CD4-positive, CD25-positive, alpha-beta regulatory T cell (primary cell): ENCODE measurements around the gene PPDPF. TPM values are rescaled to one million over a fixed set of nuclear protein-coding genes. Genes with fewer than 3 reads are reported as not detected.
A peak's percentile ranks its signal among the peaks of the same experiment; 100 is the strongest.

ENCODE experiments used
- ATAC-seq, 2 donors: fragments of 150-1000 bp; cut with Tn5 transposase; one replicate each; pipeline ENCODE4 v1.10.0; 2021; ENCODE audit warnings: low read depth in 2 of 2, moderate number of reproducible peaks in 2 of 2, moderate library complexity in 1 of 2
- DNase-seq, 3 donors: peaks; one replicate each; pipeline versions ENCODE4 v3.0.0 to v3.0.0-alpha.2; 2012 to 2022; ENCODE audit warnings: mixed read lengths in 1 of 3
- H3K27ac ChIP-seq: one replicate; pipeline ENCODE4 v1.7.0; 2013; ENCODE audit warnings: mild to moderate bottlenecking, low read length; ENCODE audit not compliant: insufficient read depth, poor library complexity, severe bottlenecking
- H3K27me3 ChIP-seq: one replicate; pipeline ENCODE4 v1.7.0; 2013; ENCODE audit warnings: low read length; ENCODE audit not compliant: control insufficient read depth, insufficient read depth
- H3K36me3 ChIP-seq: one replicate; pipeline ENCODE4 v1.7.0; 2013; ENCODE audit warnings: mild to moderate bottlenecking, low read length, moderate library complexity; ENCODE audit not compliant: control insufficient read depth, insufficient read depth
- H3K4me1 ChIP-seq: 2 replicates; pipeline ENCODE4 v1.7.0; 2013; ENCODE audit warnings: mild to moderate bottlenecking, low read length; ENCODE audit not compliant: insufficient read depth, control insufficient read depth, poor library complexity, severe bottlenecking
- H3K4me3 ChIP-seq: one replicate; pipeline ENCODE4 v1.7.0; 2013; ENCODE audit warnings: low read depth, mild to moderate bottlenecking, low read length, moderate library complexity
- H3K9me3 ChIP-seq, 2 experiments: 1 replicate in 1 of 2; 2 replicates in 1 of 2; pipeline ENCODE4 v1.7.0; 2013; ENCODE audit warnings: low read length in 2 of 2, mild to moderate bottlenecking in 1 of 2, moderate library complexity in 1 of 2; ENCODE audit not compliant: control insufficient read depth in 2 of 2
- H3K27ac Mint-ChIP-seq, 3 donors: one replicate each; pipeline ENCODE4 v1.8.0; 2020 to 2022; ENCODE audit warnings: mild to moderate bottlenecking in 3 of 3, mixed read lengths in 3 of 3, moderate library complexity in 2 of 3
- H3K27me3 Mint-ChIP-seq: one replicate; pipeline ENCODE4 v1.8.0; 2022; ENCODE audit warnings: mild to moderate bottlenecking, mixed read lengths
- H3K36me3 Mint-ChIP-seq: one replicate; pipeline ENCODE4 v1.8.0; 2020; ENCODE audit warnings: mixed read lengths
- H3K4me1 Mint-ChIP-seq, 4 donors: one replicate each; pipeline ENCODE4 v1.8.0; 2020 to 2022; ENCODE audit warnings: mixed read lengths in 4 of 4, mild to moderate bottlenecking in 1 of 4
- H3K4me3 Mint-ChIP-seq, 4 donors: one replicate each; pipeline ENCODE4 v1.8.0; 2020 to 2022; ENCODE audit warnings: mild to moderate bottlenecking in 4 of 4, mixed read lengths in 4 of 4, moderate library complexity in 3 of 4
- H3K9me3 Mint-ChIP-seq, 7 donors: one replicate each; pipeline ENCODE4 v1.8.0; 2020 to 2022; ENCODE audit warnings: mixed read lengths in 7 of 7, mild to moderate bottlenecking in 3 of 7, moderate library complexity in 2 of 7
- polyA plus RNA-seq, 4 donors: library from polyadenylated mRNA; unstranded; fragments of 300-500 nt; fragmentation: Illumina TruSeq; gene quantifications; one replicate each; pipeline ENCODE4 v1.2.3, GENCODE V29; 2021
- total RNA-seq: library from RNA; stranded (reverse); gene quantifications from one replicate; pipeline ENCODE4 v1.2.3, GENCODE V29; 2022

Gene PPDPF
- total and polyA plus RNA-seq, 5 donors from 2014 or later = 75.8 to 155 (median 93.3) TPM

DNA sequence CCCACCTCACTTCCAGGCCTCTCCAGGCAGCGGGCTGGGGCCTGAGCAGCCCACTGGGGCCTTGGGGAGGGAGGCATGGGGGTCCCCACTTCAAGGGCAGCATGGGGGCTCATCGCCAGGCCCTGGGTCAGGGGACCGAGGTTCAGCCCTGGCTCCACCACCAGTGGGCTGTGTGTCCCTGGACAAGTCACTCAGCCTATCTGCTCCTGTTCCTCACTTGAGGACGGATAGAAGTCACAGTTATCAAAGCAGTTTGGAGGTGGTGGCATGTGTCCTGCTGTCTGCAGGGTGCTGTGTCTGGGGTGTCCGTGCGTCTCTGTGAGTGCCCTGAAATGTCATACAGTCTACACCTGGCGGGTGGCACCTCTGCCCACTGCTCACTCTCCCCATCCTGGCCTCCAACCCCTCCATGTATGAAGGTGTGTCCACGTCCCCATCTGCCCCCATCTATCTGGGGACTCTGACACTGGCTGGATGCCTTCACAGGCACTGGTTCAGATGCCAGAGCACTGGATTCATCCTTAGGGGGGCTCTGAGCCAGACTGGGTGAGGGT, 25.3 kb upstream of the PPDPF start:
- H3K27ac ChIP-seq = no peak overlapping the region
- peaks cover 5% of the 10 kb centered on the region for H3K27me3 Mint-ChIP-seq
- H3K9me3 Mint-ChIP-seq = peaks cover 0 to 2% (median 0%) of the 10 kb centered on the region in 7 donors
- H3K27me3 ChIP-seq = no peaks in the 10 kb centered on the region
- peaks cover 0 to 8% (median 1%) of the 10 kb centered on the region in 4 donors for H3K4me1 Mint-ChIP-seq
- no peak overlapping the region for H3K4me3 ChIP-seq
- no peak for DNase-seq
- H3K4me1 ChIP-seq = peaks cover 22% of the 10 kb centered on the region
- H3K36me3 ChIP-seq = no peaks in the 10 kb centered on the region
- no peak for ATAC-seq
- no peak overlapping the region for H3K4me3 Mint-ChIP-seq
- H3K9me3 ChIP-seq = no peaks in the 10 kb centered on the region
- H3K27ac Mint-ChIP-seq = no peak overlapping the region
- H3K36me3 Mint-ChIP-seq = no peaks in the 10 kb centered on the region

DNA sequence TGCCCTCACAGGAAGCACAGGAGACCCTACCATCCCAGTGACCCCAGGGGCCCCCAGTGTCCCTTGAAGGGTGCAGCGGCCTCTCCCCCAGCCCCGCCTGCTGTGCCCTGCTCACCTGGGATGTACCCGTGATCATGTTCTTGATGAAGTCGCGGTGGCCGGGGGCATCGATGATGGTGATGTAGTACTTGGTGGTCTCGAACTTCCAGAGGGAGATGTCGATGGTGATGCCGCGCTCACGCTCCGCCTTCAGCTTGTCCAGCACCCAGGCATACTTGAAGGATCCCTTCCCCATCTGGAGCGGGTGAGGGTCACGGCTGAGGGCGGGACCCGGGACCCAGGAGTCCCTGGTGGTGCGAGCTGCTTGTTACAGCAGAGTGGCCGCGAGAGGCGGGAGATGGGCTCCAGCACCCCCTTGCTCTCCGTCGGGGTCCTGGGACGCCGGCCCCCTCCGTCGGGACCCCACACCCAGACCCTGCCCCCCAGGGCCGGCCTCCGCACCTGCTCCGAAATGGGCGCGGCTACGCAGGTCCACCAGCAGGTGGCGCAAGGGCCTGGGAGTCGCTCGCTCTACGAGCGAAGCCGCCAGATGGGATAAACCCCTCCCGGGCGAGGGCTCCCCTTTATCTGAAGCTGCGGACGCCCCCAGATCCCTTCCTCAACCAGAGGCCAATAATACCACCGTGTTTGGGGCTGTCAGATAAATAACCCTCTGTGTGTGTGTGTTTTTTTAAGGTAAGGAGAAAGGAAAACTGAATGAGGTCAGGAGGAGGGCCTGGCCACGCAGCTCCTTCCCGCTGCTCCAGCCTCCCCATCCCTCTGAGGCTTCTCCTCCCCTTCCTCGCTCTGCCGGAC, 24.6 kb upstream of the PPDPF start:
- Histone ChIP-seq H3K9me3 (no peaks in the 10 kb centered on the region), H3K36me3 (no peaks in the 10 kb centered on the region), H3K27ac (no peak overlapping the region), H3K4me1 (peaks cover 22% of the 10 kb centered on the region), H3K27me3 (no peaks in the 10 kb centered on the region), H3K4me3 (no peak overlapping the region)
- peak; percentile 50 to 55 for ATAC-seq
- Mint-ChIP-seq H3K9me3 (peaks cover 0 to 2% (median 0%) of the 10 kb centered on the region in 7 donors), H3K27ac (no peak overlapping the region), H3K4me3 (peak overlapping the region; percentile 43 to 72 (median 64)), H3K4me1 (peaks cover 0 to 8% (median 1%) of the 10 kb centered on the region in 4 donors), H3K36me3 (no peaks in the 10 kb centered on the region), H3K27me3 (peaks cover 5% of the 10 kb centered on the region)
- peak; percentile 61 to 68 (median 68) for DNase-seq

DNA sequence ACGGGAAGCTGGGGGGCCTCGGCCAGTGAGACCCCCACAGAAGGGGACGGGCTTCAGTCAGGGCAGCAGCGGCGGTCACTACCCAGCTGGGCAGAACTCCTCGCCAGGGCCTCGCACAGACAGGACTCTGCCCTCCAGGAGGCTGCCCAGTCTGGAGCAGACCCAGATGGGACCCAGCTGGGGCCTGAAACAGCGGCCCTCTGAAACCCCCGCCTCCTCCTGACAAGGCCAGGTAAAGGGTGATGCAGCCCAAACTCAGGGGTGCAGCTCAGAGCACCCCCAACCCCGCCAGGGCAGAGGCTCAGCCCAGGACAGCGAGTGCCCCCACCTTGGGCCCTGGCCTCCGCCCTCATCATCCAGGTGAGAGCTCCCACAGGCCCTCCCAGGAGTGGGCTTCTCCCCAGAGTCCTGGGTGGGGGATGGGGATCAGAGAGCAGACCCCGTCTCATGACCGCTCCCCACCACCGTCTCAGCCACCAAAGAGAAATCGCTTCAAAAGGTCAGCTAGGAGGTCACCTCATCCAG, 23.9 kb upstream of the PPDPF start:
- no peak overlapping the region for H3K27ac ChIP-seq
- H3K36me3 ChIP-seq = no peaks in the 10 kb centered on the region
- no peaks in the 10 kb centered on the region for H3K27me3 ChIP-seq
- H3K4me1 ChIP-seq = peaks cover 22% of the 10 kb centered on the region
- no peaks in the 10 kb centered on the region for H3K9me3 ChIP-seq
- Mint-ChIP-seq H3K36me3 (no peaks in the 10 kb centered on the region), H3K4me1 (peaks cover 0 to 9% (median 1%) of the 10 kb centered on the region in 4 donors), H3K4me3 (peak overlapping the region in 3 of 4 donors; percentile 43 to 72 (median 61)), H3K27me3 (peaks cover 5% of the 10 kb centered on the region), H3K27ac (peak overlapping the region in 1 of 3 donors; percentile 59), H3K9me3 (peaks cover 0 to 2% (median 0%) of the 10 kb centered on the region in 7 donors)
- no peak for ATAC-seq
- no peak for DNase-seq
- H3K4me3 ChIP-seq = no peak overlapping the region

DNA sequence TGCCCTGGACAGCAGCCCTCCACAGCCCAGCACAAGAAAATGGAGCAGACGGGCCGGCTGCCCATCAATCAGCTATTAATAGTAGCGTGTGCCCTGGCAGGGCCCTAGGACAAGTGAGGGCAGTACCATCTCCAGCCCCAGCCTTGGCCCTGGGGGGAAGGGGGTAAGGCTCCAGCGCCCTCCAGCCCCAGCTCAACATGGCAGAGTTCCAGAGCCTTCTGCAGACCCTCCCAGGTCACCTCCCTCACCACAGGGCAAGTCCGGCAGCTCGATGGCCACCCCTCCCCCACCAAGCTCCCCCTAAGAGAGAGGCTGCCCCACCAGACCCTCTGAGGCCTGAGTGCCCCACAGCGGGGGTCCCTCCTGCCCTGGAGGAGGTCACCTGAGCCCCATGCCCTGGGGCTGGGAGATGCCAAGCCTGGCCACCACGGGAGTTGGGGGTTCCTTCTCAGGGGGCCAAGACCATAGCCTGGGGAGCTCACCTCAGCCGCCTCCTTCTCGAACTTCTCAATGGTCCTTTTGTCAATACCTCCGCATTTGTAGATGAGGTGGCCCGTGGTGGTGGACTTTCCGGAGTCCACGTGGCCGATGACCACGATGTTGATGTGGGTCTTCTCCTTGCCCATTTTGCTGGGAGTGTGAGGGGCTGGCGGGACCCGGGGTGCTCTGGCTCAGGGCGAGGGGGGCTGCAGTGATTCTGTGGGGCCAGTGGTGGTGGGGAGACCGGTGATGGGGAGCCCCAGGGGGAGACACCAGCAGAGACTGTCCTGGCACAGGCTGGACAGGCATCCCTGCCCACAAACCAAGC, 23.2 kb upstream of the PPDPF start:
- Mint-ChIP-seq H3K27ac (peak overlapping the region in 1 of 3 donors; percentile 59), H3K4me3 (peak overlapping the region in 1 of 4 donors; percentile 56), H3K4me1 (peaks cover 0 to 9% (median 1%) of the 10 kb centered on the region in 4 donors), H3K27me3 (peaks cover 5% of the 10 kb centered on the region), H3K9me3 (no peaks in the 10 kb centered on the region), H3K36me3 (no peaks in the 10 kb centered on the region)
- H3K27me3 ChIP-seq = no peaks in the 10 kb centered on the region
- H3K9me3 ChIP-seq = no peaks in the 10 kb centered on the region
- no peak for DNase-seq
- H3K4me1 ChIP-seq = peaks cover 22% of the 10 kb centered on the region
- no peak overlapping the region for H3K4me3 ChIP-seq
- ATAC-seq = no peak
- no peaks in the 10 kb centered on the region for H3K36me3 ChIP-seq
- H3K27ac ChIP-seq = no peak overlapping the region

DNA sequence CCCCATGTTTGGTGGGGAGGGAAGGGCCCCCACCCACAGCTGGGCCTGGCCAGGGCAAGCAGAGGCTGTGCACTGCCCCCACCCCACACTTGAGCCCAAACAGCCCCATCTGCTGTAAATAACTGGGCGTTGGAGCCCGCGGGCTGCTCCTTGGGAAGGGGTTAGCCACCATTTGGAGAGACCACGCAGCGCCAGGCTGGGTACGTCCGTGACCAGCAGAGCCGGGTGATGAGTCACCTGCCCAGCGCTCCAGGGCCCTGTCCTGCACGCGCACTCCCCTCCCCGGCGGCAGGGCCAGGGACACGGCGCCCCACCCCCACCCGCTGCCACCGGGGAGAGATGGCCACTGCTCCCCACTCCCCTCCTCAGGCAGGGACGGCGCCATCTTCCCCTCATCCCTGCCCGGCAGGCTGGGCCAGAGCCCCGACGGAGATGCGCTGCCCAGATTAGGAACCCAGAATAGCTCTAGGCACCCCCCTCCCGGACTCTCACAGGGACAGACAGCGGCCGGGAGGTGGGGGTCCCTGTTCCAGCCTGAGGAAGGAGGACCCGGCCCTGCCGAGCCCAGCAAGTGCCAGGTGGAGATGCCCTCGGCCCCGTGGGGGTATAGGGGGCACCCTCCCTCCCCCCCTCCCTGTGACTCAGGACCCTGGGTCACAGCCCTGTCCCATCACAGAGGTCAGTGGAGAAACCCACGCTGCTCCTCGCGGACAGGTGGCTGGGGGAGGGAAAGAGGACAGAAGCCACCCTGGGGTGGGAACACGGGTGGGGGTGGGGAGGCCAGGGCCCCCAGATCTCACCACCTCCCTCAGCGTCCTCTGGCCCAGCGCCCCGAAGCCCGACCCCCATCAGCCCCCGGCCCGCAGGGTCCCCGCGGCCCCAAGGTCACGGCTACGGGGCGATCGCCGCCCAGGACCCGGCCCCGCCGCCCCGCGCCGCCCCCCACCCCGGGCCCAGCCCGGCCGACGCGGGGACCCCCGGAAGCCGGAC, 22.3 kb upstream of the PPDPF start:
- no peak for DNase-seq

DNA sequence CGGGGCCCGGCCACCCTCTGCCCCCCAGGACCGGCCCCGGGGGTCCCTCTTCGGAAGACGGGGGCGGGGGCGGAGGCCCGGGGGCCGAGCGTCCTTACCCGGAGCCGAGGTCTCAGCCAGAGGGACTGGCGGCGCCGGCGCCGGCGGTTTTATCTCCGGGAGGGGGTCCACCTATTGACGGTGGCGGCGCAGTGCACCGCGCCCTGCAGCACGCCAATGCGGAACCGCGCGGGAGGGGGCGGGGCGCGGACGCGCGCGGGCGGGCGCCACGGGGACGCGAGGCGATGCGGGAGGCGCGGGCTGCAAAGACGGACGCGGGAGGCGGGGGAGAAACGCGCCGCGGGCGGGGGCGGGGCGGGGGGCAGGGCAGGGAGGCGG, 21.6 kb upstream of the PPDPF start, which contains the start of gene EEF1A2:
Gene EEF1A2 (minus strand): TSS at position 124 of the 378 bp plus-strand sequence. CDS start 1,320 bp downstream, outside the sequence.
- Mint-ChIP-seq H3K36me3 (no peaks in the 10 kb centered on the region), H3K4me3 (peak within 1 kb of the TSS in 1 of 4 donors; percentile 41), H3K9me3 (peaks cover 0 to 5% (median 0%) of the 10 kb centered on the region in 7 donors), H3K27me3 (peaks cover 7% of the 10 kb centered on the region), H3K27ac (peak within 1 kb of the TSS in 1 of 3 donors; percentile 69), H3K4me1 (peaks cover 0 to 9% (median 1%) of the 10 kb centered on the region in 4 donors)
- Histone ChIP-seq H3K9me3 (no peaks in the 10 kb centered on the region), H3K27me3 (no peaks in the 10 kb centered on the region), H3K27ac (no peak within 1 kb of the TSS), H3K4me3 (no peak within 1 kb of the TSS), H3K4me1 (peaks cover 22% of the 10 kb centered on the region), H3K36me3 (no peaks in the 10 kb centered on the region)
- DNase-seq = peak; percentile 30 to 65 (median 62)
- peak; percentile 66 to 71 for ATAC-seq

More for the DNA sequence above, 22.3 kb upstream of the PPDPF start:
- H3K27me3 ChIP-seq = no peaks in the 10 kb centered on the region
- ATAC-seq = no peak
- H3K36me3 Mint-ChIP-seq = no peaks in the 10 kb centered on the region
- H3K9me3 Mint-ChIP-seq = no peaks in the 10 kb centered on the region
- no peak overlapping the region for H3K4me3 ChIP-seq
- peak overlapping the region in 1 of 4 donors; percentile 41 for H3K4me3 Mint-ChIP-seq
- H3K36me3 ChIP-seq = no peaks in the 10 kb centered on the region
- H3K4me1 Mint-ChIP-seq = peaks cover 0 to 9% (median 1%) of the 10 kb centered on the region in 4 donors
- peaks cover 22% of the 10 kb centered on the region for H3K4me1 ChIP-seq
- H3K27ac ChIP-seq = no peak overlapping the region
- H3K9me3 ChIP-seq = no peaks in the 10 kb centered on the region
- H3K27me3 Mint-ChIP-seq = peaks cover 5% of the 10 kb centered on the region
- H3K27ac Mint-ChIP-seq = no peak overlapping the region
